Measurements from ENCODE around the gene A3GALT2.

Gene A3GALT2

GRCh38 chr1:33357099-33357498 is 36.2 kb upstream of the A3GALT2 start:
- no peak for TF ChIP-seq BCL11A (tag by site-specific recombination; IDR thresholded peaks at IDR 0.05; ENCODE audit: low read depth)
- TF ChIP-seq GLI4 (tag by site-specific recombination; IDR thresholded peaks at IDR 0.05), result no peak
- no peak for TF ChIP-seq ZNF629 (tag by site-specific recombination; IDR thresholded peaks at IDR 0.05)
- no peak for TF ChIP-seq REPIN1 (tag by site-specific recombination; IDR thresholded peaks at IDR 0.05; ENCODE audit: low read depth)
- TF ChIP-seq ZNF37A (tag by site-specific recombination; IDR thresholded peaks at IDR 0.05), result no peak
- no peak for TF ChIP-seq ZNF837 (tag by site-specific recombination; IDR thresholded peaks at IDR 0.05)
- no peak for TF ChIP-seq ZNF548 (tag by site-specific recombination; IDR thresholded peaks at IDR 0.05)
- TF ChIP-seq SCRT1 (tag by site-specific recombination; IDR thresholded peaks at IDR 0.05; ENCODE audit: borderline replicate concordance), result peak; percentile 75; the same call in 1 of the 2 replicates
- TF ChIP-seq SCRT2 (tag by site-specific recombination; IDR thresholded peaks at IDR 0.05), result peak; percentile 89
- no peak for TF ChIP-seq ZNF549 (tag by site-specific recombination; IDR thresholded peaks at IDR 0.05)
- no peak for TF ChIP-seq YY1 (tag by site-specific recombination; IDR thresholded peaks at IDR 0.05)
- TF ChIP-seq ZNF366 (tag by site-specific recombination; conservative IDR thresholded peaks at IDR 0.05), result no peak
- TF ChIP-seq SP3 (tag by site-specific recombination; IDR thresholded peaks at IDR 0.05), result no peak
- TF ChIP-seq ZBTB49 (tag by site-specific recombination; IDR thresholded peaks at IDR 0.05; ENCODE audit: low read depth), result no peak
- TF ChIP-seq SALL2 (tag by site-specific recombination; IDR thresholded peaks at IDR 0.05; ENCODE audit: borderline replicate concordance), result no peak
- no peak for TF ChIP-seq PRDM4 (tag by site-specific recombination; IDR thresholded peaks at IDR 0.05)
- no peak overlapping the region for H3K4me3 ChIP-seq (ENCODE audit: low read depth, low read length)
- ChIA-PET CTCF (no interaction called here), POLR2A (interaction anchor here (0.6 kb wide), 1 partner anchor 92 kb away, joined by 3 read pairs; no protein-coding TSS in a partner anchor)
- H3K4me1 ChIP-seq (ENCODE audit: control insufficient read depth, insufficient read depth, low read length), result no peaks in the 10 kb centered on the region
- no peak overlapping the region for H3K27ac ChIP-seq (ENCODE audit: extremely low read depth, low read depth, low read length)
- H3K36me3 ChIP-seq (ENCODE audit: control insufficient read depth in 2 of 2, insufficient read depth in 1 of 2, low read length in 2 of 2), result peaks cover 0 to 34% of the 10 kb centered on the region in 2 experiments; a peak in 1 of 3 replicates
- H3K9me3 ChIP-seq (ENCODE audit: control insufficient read depth, insufficient read depth, low read depth, low read length), result no peaks in the 10 kb centered on the region

GRCh38 chr1:33354707-33355316 is 33.9 kb upstream of the A3GALT2 start:
- ChIA-PET POLR2A (no interaction called here), CTCF (interaction anchor here (0.6 kb wide), 1 partner anchor 20 kb away, joined by 3 read pairs; no protein-coding TSS in a partner anchor)
- peaks cover 0 to 31% of the 10 kb centered on the region in 2 experiments; a peak in 1 of 3 replicates for H3K36me3 ChIP-seq (ENCODE audit: control insufficient read depth in 2 of 2, insufficient read depth in 1 of 2, low read length in 2 of 2)
- no peaks in the 10 kb centered on the region for H3K4me1 ChIP-seq (ENCODE audit: control insufficient read depth, insufficient read depth, low read length)
- no peak overlapping the region for H3K27ac ChIP-seq (ENCODE audit: extremely low read depth, low read depth, low read length)
- no peak overlapping the region for H3K4me3 ChIP-seq (ENCODE audit: low read depth, low read length)
- no peaks in the 10 kb centered on the region for H3K9me3 ChIP-seq (ENCODE audit: control insufficient read depth, insufficient read depth, low read depth, low read length)
- TF ChIP-seq ZNF132 (tag by site-specific recombination; IDR thresholded peaks at IDR 0.05; ENCODE audit: borderline replicate concordance) (no peak), ZNF580 (tag by site-specific recombination; IDR thresholded peaks at IDR 0.05) (no peak), ZFP41 (tag by site-specific recombination; IDR thresholded peaks at IDR 0.05; ENCODE audit: borderline replicate concordance) (no peak), ZNF169 (tag by site-specific recombination; IDR thresholded peaks at IDR 0.05) (no peak), ZBTB17 (tag by site-specific recombination; IDR thresholded peaks at IDR 0.05) (no peak), ZNF521 (tag by site-specific recombination; IDR thresholded peaks at IDR 0.05) (no peak), BCL11B (tag by site-specific recombination; IDR thresholded peaks at IDR 0.05; ENCODE audit: low read depth) (no peak), KLF7 (tag by site-specific recombination; IDR thresholded peaks at IDR 0.05; ENCODE audit: borderline replicate concordance) (no peak), ZNF571 (tag by site-specific recombination; IDR thresholded peaks at IDR 0.05) (no peak), ZNF146 (tag by site-specific recombination; IDR thresholded peaks at IDR 0.05) (no peak), FEZF1 (tag by site-specific recombination; IDR thresholded peaks at IDR 0.05) (no peak)
